SK-N-SH treated with all-trans-retinoic acid at 6 μM for 48 hours (cell line): Measurements from ENCODE around the gene NARS2.
"Not testable (repeated sequence)": the region's sequence is repeated elsewhere in the genome, so short reads cannot be mapped to it uniquely, and the experiment has no call there.

Source experiments
- ATAC-seq: fragments of 200-7000 bp; cut with Tn5 transposase; 3 replicates; pipeline ENCODE4 v1.9.1; 2020; ENCODE audit warnings: mild to moderate bottlenecking, moderate library complexity
- ARNTL ChIP-seq: fragments of 450-650 bp; formaldehyde crosslinking; IDR thresholded peaks from 2 replicates; pipeline ENCODE4 v1.5.0; 2020; ENCODE audit warnings: low read depth, mild to moderate bottlenecking, moderate library complexity, borderline replicate concordance
- BACH2 ChIP-seq: fragments of 250-450 bp; sonication (Bioruptor Pico); IDR thresholded peaks from 2 replicates; pipeline ENCODE4 v1.9.0; 2021; ENCODE audit warnings: mild to moderate bottlenecking, borderline replicate concordance
- CSDC2 ChIP-seq: fragments of 250-450 bp; sonication (Bioruptor Pico); IDR thresholded peaks from 2 replicates; pipeline ENCODE4 v1.5.0; 2020; ENCODE audit warnings: mild to moderate bottlenecking, moderate library complexity
- ESRRG ChIP-seq: fragments of 250-450 bp; sonication (Bioruptor Pico); IDR thresholded peaks from 2 replicates; pipeline ENCODE4 v1.6.1; 2021; ENCODE audit warnings: mild to moderate bottlenecking
- OSR1 ChIP-seq: fragments of 250-450 bp; sonication (Bioruptor Pico); IDR thresholded peaks from 2 replicates; pipeline ENCODE4 v1.8.0; 2022; ENCODE audit warnings: moderate library complexity, mild to moderate bottlenecking, inconsistent platforms
- PPARA ChIP-seq: fragments of 250-450 bp; sonication (Bioruptor Pico); IDR thresholded peaks from 2 replicates; pipeline ENCODE4 v1.5.0; 2020; ENCODE audit warnings: mild to moderate bottlenecking, borderline replicate concordance
- RARB ChIP-seq: fragments of 250-450 bp; sonication (Bioruptor Pico); IDR thresholded peaks from 2 replicates; pipeline ENCODE4 v1.8.0; 2021; ENCODE audit warnings: mild to moderate bottlenecking, moderate library complexity
- SNAI2 ChIP-seq: fragments of 250-450 bp; sonication (Bioruptor Pico); IDR thresholded peaks from 2 replicates; pipeline ENCODE4 v1.5.0; 2020; ENCODE audit warnings: mild to moderate bottlenecking, moderate library complexity
- TCF4 ChIP-seq: fragments of 250-450 bp; sonication (Bioruptor Pico); IDR thresholded peaks from 2 replicates; pipeline ENCODE4 v1.8.0; 2021; ENCODE audit warnings: mild to moderate bottlenecking, moderate library complexity, borderline replicate concordance
- ZC3H10 ChIP-seq: fragments of 250-450 bp; sonication (Bioruptor Pico); IDR thresholded peaks from 2 replicates; pipeline ENCODE4 v1.5.1; 2021; ENCODE audit warnings: mild to moderate bottlenecking, moderate library complexity
- ZFP3 ChIP-seq: fragments of 250-450 bp; sonication (Bioruptor Pico); IDR thresholded peaks from 2 replicates; pipeline ENCODE4 v1.5.0; 2020; ENCODE audit warnings: mild to moderate bottlenecking, moderate library complexity
- ZFP30 ChIP-seq: fragments of 450-650 bp; formaldehyde crosslinking; IDR thresholded peaks from 2 replicates; pipeline ENCODE4 v1.5.0; 2022; ENCODE audit warnings: mild to moderate bottlenecking, moderate library complexity
- ZNF565 ChIP-seq: fragments of 450-650 bp; formaldehyde crosslinking; conservative IDR thresholded peaks from 2 replicates; pipeline ENCODE4 v1.5.0; 2020; ENCODE audit warnings: low read depth, mild to moderate bottlenecking, moderate library complexity
- ZNF70 ChIP-seq: fragments of 450-650 bp; formaldehyde crosslinking; IDR thresholded peaks from 2 replicates; pipeline ENCODE4 v1.5.0; 2020; ENCODE audit warnings: mild to moderate bottlenecking, moderate library complexity
- TF ChIP-seq, protein P1 (sequence below): fragments of 250-450 bp; sonication (Bioruptor Pico); IDR thresholded peaks from 2 replicates; pipeline ENCODE4 v1.5.0; 2020; ENCODE audit warnings: mild to moderate bottlenecking, moderate library complexity
- TF ChIP-seq, protein P2 (sequence below): fragments of 250-450 bp; sonication (Bioruptor Pico); IDR thresholded peaks from 2 replicates; pipeline ENCODE4 v1.8.0; 2020; ENCODE audit warnings: mild to moderate bottlenecking, moderate library complexity, borderline replicate concordance
- TF ChIP-seq, protein P3 (sequence below): fragments of 250-450 bp; sonication (Bioruptor Pico); IDR thresholded peaks from 2 replicates; pipeline ENCODE4 v1.5.1; 2020; ENCODE audit warnings: low read depth, mild to moderate bottlenecking, moderate library complexity
- TF ChIP-seq, protein P4 (sequence below): fragments of 250-450 bp; sonication (Bioruptor Pico); IDR thresholded peaks from 2 replicates; pipeline ENCODE4 v1.8.0; 2021; ENCODE audit warnings: low read depth, mild to moderate bottlenecking, moderate library complexity, borderline replicate concordance

Gene NARS2

DNA sequence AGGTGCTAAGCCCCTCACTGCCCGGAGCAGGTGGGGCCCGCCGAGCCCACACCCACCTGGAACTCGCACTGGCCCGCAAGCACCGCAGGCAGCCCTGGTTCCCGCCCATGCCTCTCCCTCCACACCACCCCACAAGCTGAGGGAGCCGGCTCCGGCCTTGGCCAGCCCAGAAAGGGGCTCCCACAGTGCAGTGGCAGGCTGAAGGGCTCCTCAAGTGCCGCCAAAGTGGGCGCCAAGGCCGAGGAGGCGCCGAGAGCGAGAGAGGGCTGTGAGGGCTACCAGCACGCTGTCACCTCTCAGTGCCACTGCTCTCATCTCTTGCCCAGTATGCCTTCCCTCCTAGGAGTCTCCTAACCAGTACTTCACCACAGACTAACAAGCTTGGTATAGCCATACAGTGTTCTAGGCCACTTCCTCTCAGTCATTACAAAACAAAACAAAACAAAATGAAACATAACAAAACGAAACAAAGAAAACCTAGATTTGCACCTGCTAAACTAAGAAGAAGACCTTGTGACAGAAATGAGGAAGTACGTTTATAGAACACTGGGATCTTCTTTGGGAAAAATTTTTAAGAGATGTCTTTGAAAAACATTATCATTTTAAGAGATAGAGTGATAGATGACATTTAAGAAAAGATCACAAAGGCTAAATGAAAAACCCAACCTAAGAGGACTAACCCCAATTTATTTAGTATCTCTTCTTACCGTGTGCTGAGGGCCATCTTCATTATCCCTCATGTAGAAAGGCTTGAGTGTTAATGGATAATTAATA lies 109.3 kb downstream of the NARS2 start (continued):
- TF ChIP-seq, protein P1, sequence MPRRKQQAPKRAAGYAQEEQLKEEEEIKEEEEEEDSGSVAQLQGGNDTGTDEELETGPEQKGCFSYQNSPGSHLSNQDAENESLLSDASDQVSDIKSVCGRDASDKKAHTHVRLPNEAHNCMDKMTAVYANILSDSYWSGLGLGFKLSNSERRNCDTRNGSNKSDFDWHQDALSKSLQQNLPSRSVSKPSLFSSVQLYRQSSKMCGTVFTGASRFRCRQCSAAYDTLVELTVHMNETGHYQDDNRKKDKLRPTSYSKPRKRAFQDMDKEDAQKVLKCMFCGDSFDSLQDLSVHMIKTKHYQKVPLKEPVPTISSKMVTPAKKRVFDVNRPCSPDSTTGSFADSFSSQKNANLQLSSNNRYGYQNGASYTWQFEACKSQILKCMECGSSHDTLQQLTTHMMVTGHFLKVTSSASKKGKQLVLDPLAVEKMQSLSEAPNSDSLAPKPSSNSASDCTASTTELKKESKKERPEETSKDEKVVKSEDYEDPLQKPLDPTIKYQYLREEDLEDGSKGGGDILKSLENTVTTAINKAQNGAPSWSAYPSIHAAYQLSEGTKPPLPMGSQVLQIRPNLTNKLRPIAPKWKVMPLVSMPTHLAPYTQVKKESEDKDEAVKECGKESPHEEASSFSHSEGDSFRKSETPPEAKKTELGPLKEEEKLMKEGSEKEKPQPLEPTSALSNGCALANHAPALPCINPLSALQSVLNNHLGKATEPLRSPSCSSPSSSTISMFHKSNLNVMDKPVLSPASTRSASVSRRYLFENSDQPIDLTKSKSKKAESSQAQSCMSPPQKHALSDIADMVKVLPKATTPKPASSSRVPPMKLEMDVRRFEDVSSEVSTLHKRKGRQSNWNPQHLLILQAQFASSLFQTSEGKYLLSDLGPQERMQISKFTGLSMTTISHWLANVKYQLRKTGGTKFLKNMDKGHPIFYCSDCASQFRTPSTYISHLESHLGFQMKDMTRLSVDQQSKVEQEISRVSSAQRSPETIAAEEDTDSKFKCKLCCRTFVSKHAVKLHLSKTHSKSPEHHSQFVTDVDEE = no peak
- TF ChIP-seq, protein P2, sequence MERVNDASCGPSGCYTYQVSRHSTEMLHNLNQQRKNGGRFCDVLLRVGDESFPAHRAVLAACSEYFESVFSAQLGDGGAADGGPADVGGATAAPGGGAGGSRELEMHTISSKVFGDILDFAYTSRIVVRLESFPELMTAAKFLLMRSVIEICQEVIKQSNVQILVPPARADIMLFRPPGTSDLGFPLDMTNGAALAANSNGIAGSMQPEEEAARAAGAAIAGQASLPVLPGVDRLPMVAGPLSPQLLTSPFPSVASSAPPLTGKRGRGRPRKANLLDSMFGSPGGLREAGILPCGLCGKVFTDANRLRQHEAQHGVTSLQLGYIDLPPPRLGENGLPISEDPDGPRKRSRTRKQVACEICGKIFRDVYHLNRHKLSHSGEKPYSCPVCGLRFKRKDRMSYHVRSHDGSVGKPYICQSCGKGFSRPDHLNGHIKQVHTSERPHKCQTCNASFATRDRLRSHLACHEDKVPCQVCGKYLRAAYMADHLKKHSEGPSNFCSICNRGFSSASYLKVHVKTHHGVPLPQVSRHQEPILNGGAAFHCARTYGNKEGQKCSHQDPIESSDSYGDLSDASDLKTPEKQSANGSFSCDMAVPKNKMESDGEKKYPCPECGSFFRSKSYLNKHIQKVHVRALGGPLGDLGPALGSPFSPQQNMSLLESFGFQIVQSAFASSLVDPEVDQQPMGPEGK (CRISPR knock-in tag) = no peak
- TF ChIP-seq SNAI2 (CRISPR knock-in tag) (no peak), CSDC2 (no peak), ZC3H10 (no peak)

DNA sequence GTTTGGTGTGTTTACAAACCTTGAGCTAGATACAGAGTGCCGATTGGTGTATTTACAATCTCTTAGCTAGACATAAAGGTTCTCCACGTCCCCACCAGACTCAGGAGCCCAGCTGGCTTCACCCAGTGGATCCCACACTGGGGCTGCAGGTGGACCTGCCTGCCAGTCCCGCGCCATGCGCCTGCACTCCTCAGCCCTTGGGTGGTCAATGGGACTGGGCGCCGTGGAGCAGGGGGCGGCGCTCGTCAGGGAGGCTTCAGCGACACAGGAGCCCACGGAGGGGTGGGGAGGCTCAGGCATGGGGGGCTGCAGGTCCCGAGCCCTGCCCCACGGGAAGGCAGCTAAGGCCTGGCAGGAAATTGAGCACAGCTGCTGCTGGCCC lies 109.9 kb downstream of the NARS2 start:
- not testable (repeated sequence) for ATAC-seq

DNA sequence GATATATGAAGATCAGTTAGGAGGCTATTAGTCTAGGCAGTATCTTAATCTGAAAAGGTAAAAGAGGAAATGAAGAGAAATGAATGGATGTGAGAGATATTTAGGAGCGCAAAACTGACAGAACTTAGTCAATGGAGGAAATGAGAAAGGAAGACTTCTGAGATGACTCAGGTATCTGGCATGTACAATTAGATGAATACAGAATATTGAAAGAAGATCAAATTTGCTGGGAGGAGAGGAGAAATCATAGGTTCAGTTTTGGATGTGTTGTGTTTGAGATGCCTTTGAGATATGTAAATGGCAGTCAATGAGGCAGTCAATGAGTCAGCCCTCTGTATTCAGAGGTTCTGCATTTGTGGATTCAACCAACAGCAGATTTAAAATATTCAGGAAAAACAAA lies 114.2 kb downstream of the NARS2 start:
- TF ChIP-seq SNAI2 (CRISPR knock-in tag) = 0 out of 2 replicates have a peak, but pooled peaks have one; percentile 42
- TF ChIP-seq, protein P1 = no peak
- TF ChIP-seq, all 23 proteins: peak for 1
- peak; percentile 70 for ATAC-seq

DNA sequence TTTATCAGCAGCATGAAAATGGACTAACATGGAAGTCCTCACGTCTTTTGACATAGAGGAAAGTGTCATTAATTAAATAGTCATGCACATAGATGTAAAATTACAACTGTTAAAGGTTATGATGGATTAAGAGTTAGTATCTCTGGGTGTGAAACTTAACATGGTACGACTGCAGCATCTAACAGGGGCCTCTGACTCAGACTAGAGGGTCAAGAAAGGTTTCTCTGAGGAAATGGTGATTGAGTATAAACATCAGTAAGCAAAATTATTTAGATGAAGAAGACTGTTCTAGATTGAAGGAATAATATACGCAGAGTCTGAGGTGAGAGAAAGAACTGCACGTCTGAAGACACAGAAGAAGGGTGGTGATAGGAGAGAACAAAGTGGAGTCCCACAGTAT lies 114.9 kb downstream of the NARS2 start:
- TF ChIP-seq PPARA (CRISPR knock-in tag) (no peak), ZFP30 (CRISPR knock-in tag) (no peak), ZFP3 (CRISPR knock-in tag) (no peak), RARB (CRISPR knock-in tag) (no peak), ARNTL (CRISPR knock-in tag) (no peak), ZNF565 (CRISPR knock-in tag) (no peak), ZNF70 (CRISPR knock-in tag) (no peak), TCF4 (CRISPR knock-in tag) (no peak), BACH2 (CRISPR knock-in tag) (no peak), ESRRG (no peak), ZC3H10 (no peak), OSR1 (no peak), SNAI2 (CRISPR knock-in tag) (no peak)
- TF ChIP-seq, protein P3, sequence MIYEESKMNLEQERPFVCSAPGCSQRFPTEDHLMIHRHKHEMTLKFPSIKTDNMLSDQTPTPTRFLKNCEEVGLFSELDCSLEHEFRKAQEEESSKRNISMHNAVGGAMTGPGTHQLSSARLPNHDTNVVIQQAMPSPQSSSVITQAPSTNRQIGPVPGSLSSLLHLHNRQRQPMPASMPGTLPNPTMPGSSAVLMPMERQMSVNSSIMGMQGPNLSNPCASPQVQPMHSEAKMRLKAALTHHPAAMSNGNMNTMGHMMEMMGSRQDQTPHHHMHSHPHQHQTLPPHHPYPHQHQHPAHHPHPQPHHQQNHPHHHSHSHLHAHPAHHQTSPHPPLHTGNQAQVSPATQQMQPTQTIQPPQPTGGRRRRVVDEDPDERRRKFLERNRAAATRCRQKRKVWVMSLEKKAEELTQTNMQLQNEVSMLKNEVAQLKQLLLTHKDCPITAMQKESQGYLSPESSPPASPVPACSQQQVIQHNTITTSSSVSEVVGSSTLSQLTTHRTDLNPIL = no peak
- TF ChIP-seq, protein P4, sequence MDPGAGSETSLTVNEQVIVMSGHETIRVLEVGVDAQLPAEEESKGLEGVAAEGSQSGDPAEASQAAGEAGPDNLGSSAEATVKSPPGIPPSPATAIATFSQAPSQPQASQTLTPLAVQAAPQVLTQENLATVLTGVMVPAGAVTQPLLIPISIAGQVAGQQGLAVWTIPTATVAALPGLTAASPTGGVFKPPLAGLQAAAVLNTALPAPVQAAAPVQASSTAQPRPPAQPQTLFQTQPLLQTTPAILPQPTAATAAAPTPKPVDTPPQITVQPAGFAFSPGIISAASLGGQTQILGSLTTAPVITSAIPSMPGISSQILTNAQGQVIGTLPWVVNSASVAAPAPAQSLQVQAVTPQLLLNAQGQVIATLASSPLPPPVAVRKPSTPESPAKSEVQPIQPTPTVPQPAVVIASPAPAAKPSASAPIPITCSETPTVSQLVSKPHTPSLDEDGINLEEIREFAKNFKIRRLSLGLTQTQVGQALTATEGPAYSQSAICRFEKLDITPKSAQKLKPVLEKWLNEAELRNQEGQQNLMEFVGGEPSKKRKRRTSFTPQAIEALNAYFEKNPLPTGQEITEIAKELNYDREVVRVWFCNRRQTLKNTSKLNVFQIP (CRISPR knock-in tag) = no peak
- no peak for ATAC-seq
